Measurements from ENCODE around the gene TMEM26. TPM values are rescaled to one million over a fixed set of nuclear protein-coding genes. Genes with fewer than 3 reads are reported as not detected.

Gene TMEM26
- 0.01 to 0.18 TPM (median 0.07 TPM) in 5 replicates for total RNA-seq (2022; extraction: Qiagen RNA extraction)

GRCh38 chr10:61452655-61453641 is at the start of gene TMEM26:
Gene TMEM26 (minus strand): TSS chr10:61453381. CDS start chr10:61453081, 300 bp downstream.

Other genes with a start within 250 kb of the TMEM26 start
- gene CABCOCO1, start 209.5 kb upstream of the TMEM26 start, total RNA-seq (2022; extraction: Qiagen RNA extraction), result 0.11 to 0.86 TPM (median 0.30 TPM) in 5 replicates

All from A549 treated with CORT108297 at 1 μM for 4 hours (cell line).